Stimulated activated CD4-positive, alpha-beta T cell treated with anti-CD3 and anti-CD28 coated beads, Interleukin-15, amount 100 ng/mL, for 24 hours (primary cell): ENCODE data around the gene OPRM1.
"Not testable (repeated sequence)": the region's sequence is repeated elsewhere in the genome, so short reads cannot be mapped to it uniquely, and the experiment has no call there.

Source experiments
- DNase-seq: peaks from one replicate; pipeline ENCODE4 v3.0.0-alpha.2; 2020

The OPRM1 gene

GRCh38 chr6:154156135-154156896 is 117.3 kb downstream of the OPRM1 start:
- DNase-seq: peak; percentile 76

- DNase-seq: peak; percentile 25
Measured at GRCh38 chr6:154157082-154157481, 118.0 kb downstream of the OPRM1 start.

GRCh38 chr6:154157706-154158105 is 118.7 kb downstream of the OPRM1 start:
- no peak for DNase-seq

- no peak for DNase-seq
Measured at GRCh38 chr6:154159126-154159525, 120.1 kb downstream of the OPRM1 start.

- DNase-seq: no peak
Measured at GRCh38 chr6:154161689-154162088, 122.6 kb downstream of the OPRM1 start.

GRCh38 chr6:154164397-154164796 is 125.4 kb downstream of the OPRM1 start:
- DNase-seq: no peak

- DNase-seq: no peak
Measured at GRCh38 chr6:154165478-154165877, 126.4 kb downstream of the OPRM1 start.

GRCh38 chr6:154166140-154166539 is 127.1 kb downstream of the OPRM1 start:
- DNase-seq: no peak

GRCh38 chr6:154167126-154167525 is 128.1 kb downstream of the OPRM1 start:
- DNase-seq: no peak

- peak; percentile 49 for DNase-seq
Measured at GRCh38 chr6:154169193-154169847, 130.3 kb downstream of the OPRM1 start.

- no peak for DNase-seq
Measured at GRCh38 chr6:154170106-154170505, 131.1 kb downstream of the OPRM1 start.

GRCh38 chr6:154172393-154172792 is 133.4 kb downstream of the OPRM1 start:
- peak; percentile 29 for DNase-seq

GRCh38 chr6:154179434-154179833 is 140.4 kb downstream of the OPRM1 start:
- no peak for DNase-seq

GRCh38 chr6:154187203-154187602 is 148.2 kb downstream of the OPRM1 start:
- no peak for DNase-seq

GRCh38 chr6:154187714-154188113 is 148.7 kb downstream of the OPRM1 start:
- DNase-seq: no peak

GRCh38 chr6:154196333-154196885 is 157.4 kb downstream of the OPRM1 start:
- no peak for DNase-seq

GRCh38 chr6:154197196-154197860 is 158.3 kb downstream of the OPRM1 start:
- DNase-seq: no peak

- DNase-seq: not testable (repeated sequence)
Measured at GRCh38 chr6:154201688-154202087, 162.6 kb downstream of the OPRM1 start.

- no peak for DNase-seq
Measured at GRCh38 chr6:154202339-154202738, 163.3 kb downstream of the OPRM1 start.

GRCh38 chr6:154202958-154203357 is 163.9 kb downstream of the OPRM1 start:
- DNase-seq: no peak

- no peak for DNase-seq
Measured at GRCh38 chr6:154206141-154206540, 167.1 kb downstream of the OPRM1 start.

- DNase-seq: no peak
Measured at GRCh38 chr6:154206996-154207395, 168.0 kb downstream of the OPRM1 start.

- no peak for DNase-seq
Measured at GRCh38 chr6:154209555-154209954, 170.5 kb downstream of the OPRM1 start.

- DNase-seq: no peak
Measured at GRCh38 chr6:154210678-154211077, 171.6 kb downstream of the OPRM1 start.
